Activated T-helper 1 cell treated with anti-CD3 and anti-CD28 coated beads, Interleukin-2, amount 50 U/mL, for 16 hours (primary cell): ENCODE measurements around the gene ATCAY.
A peak's percentile ranks its signal among the peaks of the same experiment; 100 is the strongest.
"Not testable (repeated sequence)": the region's sequence is repeated elsewhere in the genome, so short reads cannot be mapped to it uniquely, and the experiment has no call there.

Source experiments
- DNase-seq, 2 donors: peaks; one replicate each; pipeline ENCODE4 v3.0.0-alpha.2; 2020; ENCODE audit warnings: low read depth in 1 of 2, low spot score in 1 of 2

ATCAY gene

DNA sequence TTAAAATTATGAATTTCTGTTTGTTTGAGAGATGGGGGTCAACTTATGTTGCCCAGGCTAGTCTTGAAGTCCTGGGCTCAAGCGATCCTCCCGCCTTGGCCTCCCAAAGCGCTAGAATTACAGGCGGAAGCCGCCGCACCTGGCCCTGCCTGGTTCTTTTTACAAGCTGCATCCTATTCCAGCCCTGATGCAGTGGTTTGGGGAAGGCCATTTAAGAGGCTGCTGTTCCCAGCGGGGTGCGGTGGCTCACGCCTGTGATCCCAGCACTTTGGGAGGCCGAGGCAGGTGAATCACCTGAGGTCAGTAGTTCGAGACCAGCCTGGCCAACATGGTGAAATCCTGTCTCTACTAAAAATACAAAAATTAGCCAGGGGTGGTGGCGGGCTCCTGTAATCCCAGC, 87.5 kb downstream of the ATCAY start:
- DNase-seq: not testable (repeated sequence)

DNA sequence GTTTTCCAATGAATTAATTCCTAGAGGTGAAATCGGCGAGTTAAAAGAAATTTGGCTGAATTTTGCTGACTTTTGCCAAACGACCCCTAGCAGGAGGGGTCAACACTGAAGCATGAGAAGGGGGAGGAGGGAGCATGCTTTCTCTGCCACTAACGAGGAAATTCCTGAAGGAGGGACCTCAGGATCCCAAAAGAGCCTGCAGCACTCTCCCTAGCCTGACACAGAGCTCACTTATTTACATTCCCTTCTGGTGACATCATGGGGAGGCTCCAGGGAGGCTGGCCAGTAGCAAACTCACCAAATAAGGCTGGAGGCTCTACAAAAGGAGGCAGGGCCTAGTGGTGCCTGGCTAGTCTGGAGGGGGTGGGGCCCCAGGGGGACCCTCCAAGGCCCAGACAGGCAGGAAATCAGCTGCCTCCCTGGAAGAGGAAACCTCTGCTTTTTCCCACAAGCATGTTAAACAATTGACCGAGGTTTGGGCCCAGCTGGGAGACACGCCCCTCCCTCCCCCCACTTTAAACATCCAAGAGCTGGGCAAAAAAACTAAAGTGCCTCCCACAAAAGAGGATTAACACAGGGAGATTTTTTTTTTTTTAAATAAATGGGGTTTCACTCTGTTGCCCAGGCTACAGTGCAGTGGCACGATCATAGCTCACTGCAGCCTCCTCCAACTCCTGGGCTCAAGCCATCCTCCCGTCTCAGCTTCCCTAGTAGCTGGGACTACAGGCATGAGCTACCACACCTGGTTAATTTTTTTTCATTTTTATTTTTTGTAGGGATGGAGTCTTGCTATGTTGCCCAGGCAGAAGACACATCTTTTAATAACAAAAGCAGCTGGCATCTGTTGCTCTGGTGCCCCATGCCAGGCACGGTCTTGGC, 88.3 kb downstream of the ATCAY start:
- DNase-seq: no peak

DNA sequence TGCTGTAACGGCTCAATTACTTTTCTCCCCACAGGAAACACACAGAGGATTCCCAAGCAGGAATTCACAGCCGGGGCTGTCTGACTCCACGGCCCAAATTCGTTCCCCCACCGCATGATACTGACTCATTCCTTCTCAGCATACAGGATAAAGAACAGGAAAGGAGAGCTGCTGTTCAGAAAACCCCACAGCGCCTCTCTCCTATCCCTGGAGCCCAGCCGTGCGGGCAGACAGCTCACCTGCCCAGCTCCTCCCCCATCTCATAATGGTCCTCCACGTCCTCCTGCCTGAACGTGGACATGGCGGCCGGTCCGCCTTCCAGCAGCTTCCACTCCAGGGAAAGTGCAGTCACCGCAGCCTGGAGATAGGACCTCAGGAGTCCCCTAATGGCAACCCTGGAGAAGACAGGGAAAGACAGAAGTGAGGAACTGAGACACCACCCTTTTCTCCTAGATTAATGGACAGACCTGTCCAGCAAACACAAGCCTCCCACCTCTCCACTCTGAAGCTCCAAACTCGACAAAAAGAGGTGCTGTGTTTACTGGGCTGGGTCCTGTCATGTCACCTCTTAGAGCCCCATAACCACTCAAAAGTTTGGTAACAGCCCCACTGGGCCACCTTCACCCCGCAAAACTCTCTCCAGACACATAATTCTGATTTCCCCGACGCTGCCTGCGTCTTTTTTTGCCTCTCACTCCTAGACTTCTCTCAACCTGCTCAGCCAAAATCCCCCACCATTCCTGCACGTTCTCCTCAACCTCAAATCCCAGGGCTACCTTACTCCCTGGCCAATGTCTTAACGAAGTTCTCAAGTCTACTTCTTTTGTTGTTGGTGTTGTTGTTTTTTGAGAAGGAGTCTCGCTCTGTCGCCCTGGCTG, 89.2 kb downstream of the ATCAY start:
- DNase-seq: no peak

DNA sequence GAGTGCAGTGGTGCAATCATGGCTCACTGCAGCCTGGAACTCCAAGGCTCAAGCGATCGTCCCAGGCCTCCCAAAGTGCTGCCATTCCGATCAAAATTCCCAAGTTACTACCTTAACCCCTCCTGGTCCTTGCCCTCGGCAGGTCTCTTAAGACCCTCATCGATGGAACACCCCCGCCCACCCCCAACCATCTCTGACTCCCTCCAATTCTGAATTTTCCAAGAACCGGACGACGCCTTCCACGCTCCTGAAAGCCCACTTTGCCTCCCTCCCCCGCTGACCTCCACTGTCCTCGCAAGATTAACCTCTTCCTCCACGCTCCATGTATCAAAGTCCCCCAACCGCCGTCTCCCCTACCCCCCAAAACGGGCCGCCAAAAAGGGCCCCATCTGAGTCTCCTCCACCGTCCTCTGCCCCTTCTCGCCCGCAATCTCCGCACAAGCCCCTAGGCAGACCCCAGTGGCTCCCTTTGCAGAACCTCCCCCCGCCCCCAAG, 89.9 kb downstream of the ATCAY start:
- no peak for DNase-seq

DNA sequence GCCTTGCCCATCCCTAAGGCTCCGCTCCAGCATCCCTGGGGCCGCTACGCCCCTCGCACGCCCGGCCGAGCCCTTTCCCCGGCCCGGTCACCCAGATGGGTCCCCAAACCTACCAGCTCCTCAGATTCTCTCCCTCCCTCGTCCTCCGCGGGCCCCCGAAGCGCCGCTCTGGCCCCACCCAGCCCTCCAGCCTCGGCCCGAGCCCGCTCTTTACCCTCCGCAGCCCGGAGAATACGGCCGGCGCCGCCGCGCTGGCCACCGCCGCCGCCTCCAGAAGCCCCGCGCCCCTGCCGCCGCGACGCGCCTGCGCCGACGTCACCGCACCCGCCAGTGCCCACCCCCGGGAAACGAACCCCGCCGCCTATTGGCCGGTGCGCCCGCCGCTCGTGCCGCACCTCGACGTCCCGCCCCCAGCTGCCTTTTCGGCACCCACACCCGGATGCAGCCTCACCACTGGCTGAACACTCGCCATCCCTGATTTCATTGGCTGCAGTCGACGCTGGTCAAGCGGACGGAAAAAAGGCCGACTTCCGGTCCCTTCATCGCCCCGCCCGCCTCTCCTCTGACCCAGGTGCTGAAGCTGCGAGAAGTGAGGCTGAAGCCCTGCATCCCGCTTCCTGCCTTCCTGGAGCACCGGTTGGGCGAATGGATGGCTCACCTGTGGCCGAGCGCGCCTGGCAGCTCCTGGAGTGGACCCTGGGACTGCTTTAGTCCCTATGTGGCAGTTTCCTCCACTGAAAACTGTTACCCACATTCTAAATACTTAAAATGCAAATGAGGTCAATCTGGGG, 90.5 kb downstream of the ATCAY start, which contains the start of gene DAPK3:
Gene DAPK3, minus strand, starts transcription at position 292 of the 791 bp plus-strand sequence. CDS start 1,364 bp downstream, outside the sequence.
- DNase-seq: peak; percentile 76 to 88

DNA sequence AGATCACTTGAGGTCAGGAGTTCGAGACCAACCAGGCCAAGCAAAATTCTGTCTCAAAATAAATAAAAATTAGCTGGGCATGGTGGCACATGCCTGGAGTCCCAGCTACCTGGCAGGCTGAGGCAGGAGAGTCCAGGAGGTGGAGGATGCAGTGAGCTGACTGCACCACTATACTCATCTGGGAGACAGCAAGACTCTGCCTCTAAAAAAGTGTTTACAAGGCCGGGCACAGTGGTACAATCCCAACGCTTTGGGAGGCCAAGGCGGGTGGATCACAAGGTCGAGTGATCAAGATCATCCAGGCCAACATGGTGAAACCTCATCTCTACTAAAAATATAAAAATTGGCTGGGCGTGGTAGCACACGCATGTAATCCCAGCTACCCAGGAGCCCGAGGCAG, 94.7 kb downstream of the ATCAY start:
- DNase-seq: no peak

DNA sequence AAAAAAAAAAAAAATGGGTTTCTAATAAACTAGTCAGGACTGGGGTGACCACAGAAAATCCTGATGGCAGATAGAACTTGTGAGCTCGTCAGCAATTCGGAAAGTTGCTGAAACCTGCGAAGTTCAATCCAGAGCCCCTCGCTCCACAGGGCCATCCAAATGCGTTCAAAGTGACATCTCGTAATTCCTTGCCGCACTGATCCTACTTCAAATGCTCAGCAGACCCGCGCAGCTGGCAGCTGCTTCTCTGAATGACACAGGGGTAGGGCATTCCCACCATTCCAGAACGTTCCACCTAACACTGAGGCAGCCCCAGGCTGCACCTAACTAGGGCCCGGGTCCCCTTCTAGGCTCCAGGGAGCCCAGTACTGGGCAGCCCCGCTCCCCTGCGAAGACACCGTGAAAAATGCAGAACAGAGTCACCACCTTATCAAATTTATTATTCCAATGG, 95.2 kb downstream of the ATCAY start:
- DNase-seq: no peak

DNA sequence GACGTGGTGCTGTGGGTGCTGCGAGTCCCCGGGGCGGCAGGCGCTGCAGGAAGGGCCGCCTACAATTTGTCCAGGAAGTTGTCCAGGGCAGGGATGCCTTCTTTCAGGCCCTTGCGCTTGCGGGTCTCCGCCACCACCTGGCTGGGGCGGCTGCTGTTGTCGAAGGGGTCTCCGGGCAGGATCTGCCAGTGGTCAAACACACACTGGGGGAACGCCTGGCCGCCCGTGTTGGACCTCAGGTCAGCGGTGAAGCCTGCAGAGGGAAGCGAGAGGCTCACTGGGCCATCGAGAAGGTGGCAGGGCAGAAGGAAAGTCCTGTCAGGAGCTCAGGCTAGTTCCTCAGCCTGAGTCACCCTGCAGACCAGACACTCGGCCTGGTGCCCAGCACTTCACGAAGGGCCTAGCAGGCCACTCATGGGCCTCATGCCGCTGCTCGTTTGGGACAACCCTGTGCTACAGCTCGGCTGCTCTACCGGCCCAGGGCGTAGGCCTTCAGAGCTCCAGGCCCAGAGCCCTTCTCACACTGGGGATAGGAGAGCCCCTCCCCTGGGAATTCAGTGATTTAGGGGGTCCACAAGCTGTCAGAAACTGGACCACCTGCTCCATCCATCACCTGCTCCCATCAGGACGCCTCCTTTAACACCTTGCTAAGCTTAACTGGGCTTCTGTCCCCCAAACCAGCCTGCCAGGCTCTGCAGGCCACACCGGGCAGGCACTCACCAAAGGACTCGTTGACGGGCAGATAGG, 96.2 kb downstream of the ATCAY start:
- no peak for DNase-seq
